ENCODE results near the gene SHISA4. TPM values are rescaled to one million over a fixed set of nuclear protein-coding genes. Genes with fewer than 3 reads are reported as not detected.

Gene SHISA4
- polyA plus RNA-seq, 3 donors from 2014 or later, result 0.83 to 4.7 (median 1.1) TPM

GRCh38 chr1:201886103-201886885 lies 2.4 kb upstream of the SHISA4 start:
- DNase-seq, result no peak
- Mint-ChIP-seq H3K9me3 (no peaks in the 10 kb centered on the region), H3K27me3 (ENCODE audit: low read depth in 3 of 3) (peaks cover 8 to 9% (median 8%) of the 10 kb centered on the region in 3 donors), H3K4me1 (peaks cover 0 to 6% of the 10 kb centered on the region in 2 donors), H3K4me3 (no peak overlapping the region), H3K27ac (no peak overlapping the region), H3K36me3 (no peaks in the 10 kb centered on the region)

GRCh38 chr1:201887116-201887866 lies 1.4 kb upstream of the SHISA4 start:
- Mint-ChIP-seq H3K4me1 (peaks cover 0 to 5% of the 10 kb centered on the region in 2 donors), H3K27me3 (ENCODE audit: low read depth in 3 of 3) (peaks cover 8 to 13% (median 10%) of the 10 kb centered on the region in 3 donors), H3K9me3 (no peaks in the 10 kb centered on the region), H3K36me3 (no peaks in the 10 kb centered on the region), H3K4me3 (peak overlapping the region in 4 of 5 donors; percentile 0 to 62 (median 32)), H3K27ac (no peak overlapping the region)
- no peak for DNase-seq

GRCh38 chr1:201889090-201889968 lies 631 bp downstream of the SHISA4 start:
- Mint-ChIP-seq H3K4me1 (peaks cover 0 to 5% of the 10 kb centered on the region in 2 donors), H3K27ac (no peak overlapping the region), H3K9me3 (no peaks in the 10 kb centered on the region), H3K4me3 (peak overlapping the region; percentile 66 to 82 (median 76)), H3K36me3 (no peaks in the 10 kb centered on the region), H3K27me3 (ENCODE audit: low read depth in 3 of 3) (peaks cover 6 to 17% (median 11%) of the 10 kb centered on the region in 3 donors)
- DNase-seq, result no peak

GRCh38 chr1:201890223-201890622 lies 1.5 kb downstream of the SHISA4 start:
- H3K9me3 Mint-ChIP-seq, result no peaks in the 10 kb centered on the region
- peaks cover 0 to 5% of the 10 kb centered on the region in 2 donors for H3K4me1 Mint-ChIP-seq
- no peak overlapping the region for H3K27ac Mint-ChIP-seq
- DNase-seq, result no peak
- no peaks in the 10 kb centered on the region for H3K36me3 Mint-ChIP-seq
- peak overlapping the region in 1 of 5 donors; percentile 12 for H3K4me3 Mint-ChIP-seq
- H3K27me3 Mint-ChIP-seq (ENCODE audit: low read depth in 3 of 3), result peaks cover 6 to 17% (median 11%) of the 10 kb centered on the region in 3 donors

GRCh38 chr1:201890806-201891450 lies 2.2 kb downstream of the SHISA4 start:
- Mint-ChIP-seq H3K4me3 (no peak overlapping the region), H3K4me1 (peaks cover 2 to 6% of the 10 kb centered on the region in 2 donors), H3K27me3 (ENCODE audit: low read depth in 3 of 3) (peaks cover 7 to 14% (median 11%) of the 10 kb centered on the region in 3 donors), H3K27ac (no peak overlapping the region), H3K36me3 (no peaks in the 10 kb centered on the region), H3K9me3 (no peaks in the 10 kb centered on the region)
- no peak for DNase-seq

GRCh38 chr1:201891451-201892045 lies 2.9 kb downstream of the SHISA4 start:
- no peak overlapping the region for H3K27ac Mint-ChIP-seq
- peaks cover 7 to 11% of the 10 kb centered on the region in 2 donors for H3K4me1 Mint-ChIP-seq
- H3K9me3 Mint-ChIP-seq, result no peaks in the 10 kb centered on the region
- H3K4me3 Mint-ChIP-seq, result no peak overlapping the region
- DNase-seq, result no peak
- H3K36me3 Mint-ChIP-seq, result no peaks in the 10 kb centered on the region
- peaks cover 10 to 14% (median 11%) of the 10 kb centered on the region in 3 donors for H3K27me3 Mint-ChIP-seq (ENCODE audit: low read depth in 3 of 3)

GRCh38 chr1:201892211-201892610 lies 3.5 kb downstream of the SHISA4 start:
- no peaks in the 10 kb centered on the region for H3K36me3 Mint-ChIP-seq
- H3K4me1 Mint-ChIP-seq, result peaks cover 7 to 11% of the 10 kb centered on the region in 2 donors
- no peak overlapping the region for H3K27ac Mint-ChIP-seq
- H3K9me3 Mint-ChIP-seq, result no peaks in the 10 kb centered on the region
- peaks cover 7 to 12% (median 9%) of the 10 kb centered on the region in 3 donors for H3K27me3 Mint-ChIP-seq (ENCODE audit: low read depth in 3 of 3)
- no peak for DNase-seq
- H3K4me3 Mint-ChIP-seq, result no peak overlapping the region

- DNase-seq, result no peak
- H3K27me3 Mint-ChIP-seq (ENCODE audit: low read depth in 3 of 3), result peaks cover 5 to 11% (median 7%) of the 10 kb centered on the region in 3 donors
- H3K4me1 Mint-ChIP-seq, result peaks cover 7 to 11% of the 10 kb centered on the region in 2 donors
Measured at GRCh38 chr1:201893431-201893830, 4.7 kb downstream of the SHISA4 start.

GRCh38 chr1:201894343-201895119 lies 5.8 kb downstream of the SHISA4 start:
- H3K27ac Mint-ChIP-seq, result no peak overlapping the region
- peaks cover 5 to 13% (median 7%) of the 10 kb centered on the region in 3 donors for H3K27me3 Mint-ChIP-seq (ENCODE audit: low read depth in 3 of 3)
- H3K9me3 Mint-ChIP-seq, result no peaks in the 10 kb centered on the region
- H3K36me3 Mint-ChIP-seq, result no peaks in the 10 kb centered on the region
- H3K4me1 Mint-ChIP-seq, result peaks cover 7 to 9% of the 10 kb centered on the region in 2 donors
- no peak overlapping the region for H3K4me3 Mint-ChIP-seq
- no peak for DNase-seq

More at GRCh38 chr1:201893431-201893830, 4.7 kb downstream of the SHISA4 start:
- H3K36me3 Mint-ChIP-seq, result no peaks in the 10 kb centered on the region
- H3K9me3 Mint-ChIP-seq, result no peaks in the 10 kb centered on the region
- H3K27ac Mint-ChIP-seq, result no peak overlapping the region
- no peak overlapping the region for H3K4me3 Mint-ChIP-seq

GRCh38 chr1:201895120-201895665 lies 6.5 kb downstream of the SHISA4 start:
- Mint-ChIP-seq H3K9me3 (no peaks in the 10 kb centered on the region), H3K4me3 (no peak overlapping the region), H3K4me1 (peaks cover 7% of the 10 kb centered on the region in 2 donors), H3K27ac (no peak overlapping the region), H3K36me3 (no peaks in the 10 kb centered on the region), H3K27me3 (ENCODE audit: low read depth in 3 of 3) (peaks cover 7 to 11% (median 7%) of the 10 kb centered on the region in 3 donors)
- DNase-seq, result no peak

GRCh38 chr1:201895913-201896807 lies 7.5 kb downstream of the SHISA4 start:
- Mint-ChIP-seq H3K4me3 (peak overlapping the region; percentile 40 to 74 (median 59)), H3K27ac (peak overlapping the region in 5 of 6 donors; percentile 11 to 81 (median 69)), H3K4me1 (peaks cover 7% of the 10 kb centered on the region in 2 donors), H3K9me3 (no peaks in the 10 kb centered on the region), H3K36me3 (no peaks in the 10 kb centered on the region), H3K27me3 (ENCODE audit: low read depth in 3 of 3) (peaks cover 8 to 10% (median 9%) of the 10 kb centered on the region in 3 donors)
- peak; percentile 65 to 72 (median 71) for DNase-seq

All from immature natural killer cell (primary cell).